ENCODE results near the gene FCER1G.

Gene FCER1G

GRCh38 chr1:161172349-161172748, 42.7 kb upstream of the FCER1G start:
- no peak overlapping the region for H3K4me3 ChIP-seq (replicated peaks in 1 of 2; ENCODE audit: low read depth in 2 of 2, low read length in 2 of 2)
- TF ChIP-seq, protein P1, sequence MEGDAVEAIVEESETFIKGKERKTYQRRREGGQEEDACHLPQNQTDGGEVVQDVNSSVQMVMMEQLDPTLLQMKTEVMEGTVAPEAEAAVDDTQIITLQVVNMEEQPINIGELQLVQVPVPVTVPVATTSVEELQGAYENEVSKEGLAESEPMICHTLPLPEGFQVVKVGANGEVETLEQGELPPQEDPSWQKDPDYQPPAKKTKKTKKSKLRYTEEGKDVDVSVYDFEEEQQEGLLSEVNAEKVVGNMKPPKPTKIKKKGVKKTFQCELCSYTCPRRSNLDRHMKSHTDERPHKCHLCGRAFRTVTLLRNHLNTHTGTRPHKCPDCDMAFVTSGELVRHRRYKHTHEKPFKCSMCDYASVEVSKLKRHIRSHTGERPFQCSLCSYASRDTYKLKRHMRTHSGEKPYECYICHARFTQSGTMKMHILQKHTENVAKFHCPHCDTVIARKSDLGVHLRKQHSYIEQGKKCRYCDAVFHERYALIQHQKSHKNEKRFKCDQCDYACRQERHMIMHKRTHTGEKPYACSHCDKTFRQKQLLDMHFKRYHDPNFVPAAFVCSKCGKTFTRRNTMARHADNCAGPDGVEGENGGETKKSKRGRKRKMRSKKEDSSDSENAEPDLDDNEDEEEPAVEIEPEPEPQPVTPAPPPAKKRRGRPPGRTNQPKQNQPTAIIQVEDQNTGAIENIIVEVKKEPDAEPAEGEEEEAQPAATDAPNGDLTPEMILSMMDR (IDR thresholded peaks at IDR 0.05; ENCODE audit: low read depth, low read length) = no peak
- DNase-seq (ENCODE audit: low read depth in 2 of 2) = no peak

DNA sequence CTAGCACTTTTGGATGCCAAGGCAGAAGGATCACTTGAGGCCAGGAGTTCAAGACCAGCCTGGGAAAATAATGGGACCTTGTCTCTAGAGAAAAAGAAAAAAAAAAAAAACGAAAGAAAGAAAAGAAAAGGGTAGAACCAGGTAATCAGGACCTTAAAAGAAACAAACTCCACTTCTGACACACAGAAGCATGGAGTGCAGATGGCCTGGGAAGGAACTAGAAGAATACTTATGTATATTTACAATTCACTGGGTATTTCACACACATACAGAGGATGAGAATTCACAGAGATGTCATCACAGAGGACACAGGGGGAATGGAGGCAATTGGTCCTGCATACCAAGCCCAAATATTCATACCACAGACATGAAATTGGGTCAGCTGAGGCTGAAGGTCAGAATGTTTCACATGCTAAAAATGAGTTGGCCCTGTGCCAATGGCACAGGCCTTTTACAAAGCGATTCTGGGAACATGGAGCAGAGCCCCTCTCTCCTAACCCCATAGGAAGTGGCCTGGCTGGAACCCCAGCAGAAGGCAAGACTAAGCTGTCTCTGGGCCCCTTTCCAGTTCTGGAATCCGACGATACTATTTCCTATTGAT, 42.2 kb upstream of the FCER1G start:
- TF ChIP-seq, protein P1 (IDR thresholded peaks at IDR 0.05; ENCODE audit: low read depth, low read length) = no peak
- no peak overlapping the region for H3K4me3 ChIP-seq (replicated peaks in 1 of 2; ENCODE audit: low read depth in 2 of 2, low read length in 2 of 2)
- DNase-seq (ENCODE audit: low read depth in 2 of 2) = peak; percentile 91 to 98

GRCh38 chr1:161173711-161174110, 41.4 kb upstream of the FCER1G start:
- TF ChIP-seq, protein P1 (IDR thresholded peaks at IDR 0.05; ENCODE audit: low read depth, low read length) = no peak

DNA sequence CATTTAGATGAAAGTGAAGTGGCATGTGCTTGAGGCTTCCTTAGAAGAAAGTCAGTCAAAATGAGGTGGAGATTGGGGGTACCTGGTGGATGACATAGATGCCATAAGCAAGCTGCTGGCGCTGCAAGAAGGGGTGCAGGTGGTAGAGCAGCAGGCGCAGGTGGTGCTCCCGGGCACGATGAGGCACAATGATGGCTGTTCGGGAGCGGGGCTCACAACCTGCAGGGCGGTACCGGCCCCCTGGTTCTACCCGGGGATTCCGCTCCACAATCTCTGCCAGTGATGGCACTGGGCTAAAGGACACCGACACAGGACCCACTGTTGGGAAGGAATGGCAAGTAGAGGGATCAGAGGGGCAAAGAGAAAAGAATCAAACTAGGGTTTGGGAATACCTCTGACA, 40.2 kb upstream of the FCER1G start:
- no peak for DNase-seq (ENCODE audit: low read depth in 2 of 2)
- no peak overlapping the region for H3K4me3 ChIP-seq (replicated peaks in 1 of 2; ENCODE audit: low read depth in 2 of 2, low read length in 2 of 2)
- TF ChIP-seq, protein P1 (IDR thresholded peaks at IDR 0.05; ENCODE audit: low read depth, low read length) = no peak

More at GRCh38 chr1:161173711-161174110, 41.4 kb upstream of the FCER1G start:
- no peak overlapping the region for H3K4me3 ChIP-seq (replicated peaks in 1 of 2; ENCODE audit: low read depth in 2 of 2, low read length in 2 of 2)
- DNase-seq (ENCODE audit: low read depth in 2 of 2) = no peak

DNA sequence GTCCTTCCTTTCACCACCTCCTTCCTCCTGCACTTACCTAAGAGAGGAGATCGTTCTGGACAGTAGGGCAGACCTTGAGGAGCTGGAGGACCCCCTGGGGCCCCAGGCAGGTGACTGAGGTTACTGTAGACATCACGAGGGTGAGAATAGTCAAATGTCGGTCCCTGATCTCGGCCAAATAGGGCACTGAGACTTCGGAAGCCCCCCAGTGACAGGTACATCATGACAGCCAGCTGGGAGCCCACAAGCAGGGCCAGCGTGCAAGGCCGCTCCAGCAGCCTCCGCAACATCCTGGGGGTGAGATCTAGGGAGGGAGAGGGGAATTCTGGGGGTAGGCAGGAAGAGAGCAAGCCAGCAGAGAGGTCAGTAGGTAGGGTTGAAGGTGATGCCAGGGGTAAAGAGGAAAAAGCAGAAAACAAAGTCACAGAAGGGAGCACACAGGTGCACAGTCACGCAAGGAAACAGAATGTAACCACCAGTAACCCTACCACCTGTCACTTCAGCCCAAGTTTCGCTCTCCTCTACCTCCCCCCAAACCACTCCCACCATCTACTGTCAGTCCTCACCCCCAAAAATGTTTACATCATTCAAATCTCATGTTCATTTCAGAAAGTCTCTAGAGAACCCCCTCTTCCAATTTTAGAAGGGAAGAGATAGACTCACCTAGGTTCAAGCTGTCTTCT, 39.2 kb upstream of the FCER1G start:
- TF ChIP-seq, protein P1 (IDR thresholded peaks at IDR 0.05; ENCODE audit: low read depth, low read length) = no peak
- no peak for DNase-seq (ENCODE audit: low read depth in 2 of 2)
- peak overlapping the region; percentile 96 to 98 for H3K4me3 ChIP-seq (replicated peaks in 1 of 2; ENCODE audit: low read depth in 2 of 2, low read length in 2 of 2)

DNA sequence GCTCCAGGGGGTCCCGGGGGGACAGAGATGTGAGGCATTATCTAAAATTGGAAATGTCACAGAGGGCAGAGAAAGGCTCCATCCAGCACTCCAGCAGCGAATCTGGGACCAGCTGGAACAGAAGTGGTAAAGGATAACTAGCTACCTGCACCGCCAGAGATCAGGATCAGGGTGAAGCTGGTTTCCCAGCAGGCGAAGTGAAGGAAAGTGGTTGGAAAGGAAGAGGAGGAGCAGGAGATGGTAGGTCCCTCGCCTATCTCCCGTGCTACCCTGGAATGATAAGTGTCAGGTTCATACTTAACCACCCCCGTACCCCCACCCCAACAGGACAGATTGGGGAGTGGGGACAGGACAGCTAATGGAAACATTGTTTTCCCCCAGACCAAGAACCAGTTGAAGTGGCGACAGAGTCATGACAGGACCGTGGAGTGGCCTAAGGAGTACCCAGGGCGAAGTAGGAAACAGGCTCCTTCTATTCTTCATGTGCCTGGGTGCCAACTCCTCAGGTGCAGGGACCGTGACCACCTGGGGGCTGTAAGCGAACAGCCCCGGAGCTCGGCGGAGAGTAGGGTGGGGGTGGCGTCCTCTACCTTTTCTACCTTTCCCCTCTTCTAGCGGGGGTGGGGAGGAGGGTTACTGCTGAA, 38.5 kb upstream of the FCER1G start:
- H3K4me3 ChIP-seq (replicated peaks in 1 of 2; ENCODE audit: low read depth in 2 of 2, low read length in 2 of 2) = peak overlapping the region; percentile 96 to 98
- TF ChIP-seq, protein P1 (IDR thresholded peaks at IDR 0.05; ENCODE audit: low read depth, low read length) = no peak

More for the DNA sequence above, 38.5 kb upstream of the FCER1G start:
- no peak for DNase-seq (ENCODE audit: low read depth in 2 of 2)
